Islet of Langerhans (tissue), 1 donor: ENCODE results near the gene TASP1.

Experiments used
- FAIRE-seq: peaks from one replicate; lab custom pipeline; 2011; peaks lifted over from hg19 to GRCh38; lab: Jason Lieb, UNC

TASP1 gene

DNA sequence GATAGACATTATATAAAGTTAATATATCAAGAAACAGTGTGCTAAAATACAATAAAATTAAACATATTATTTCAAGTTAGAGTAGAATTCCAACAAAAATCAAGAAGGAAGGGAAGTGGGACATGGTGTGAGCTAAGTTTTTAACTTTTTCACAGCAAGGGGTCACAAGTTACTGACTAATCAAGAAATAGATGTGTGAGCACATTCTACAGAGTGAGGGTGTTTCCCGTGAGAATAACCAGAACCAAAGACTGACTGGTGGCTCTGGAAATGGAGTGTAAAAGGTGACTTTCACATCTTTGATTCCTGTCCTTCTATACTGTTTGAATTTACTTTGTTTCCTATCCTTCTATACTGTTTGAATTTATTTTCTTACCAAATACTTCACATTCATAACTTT, 206.6 kb downstream of the TASP1 start:
- FAIRE-seq = no peak

DNA sequence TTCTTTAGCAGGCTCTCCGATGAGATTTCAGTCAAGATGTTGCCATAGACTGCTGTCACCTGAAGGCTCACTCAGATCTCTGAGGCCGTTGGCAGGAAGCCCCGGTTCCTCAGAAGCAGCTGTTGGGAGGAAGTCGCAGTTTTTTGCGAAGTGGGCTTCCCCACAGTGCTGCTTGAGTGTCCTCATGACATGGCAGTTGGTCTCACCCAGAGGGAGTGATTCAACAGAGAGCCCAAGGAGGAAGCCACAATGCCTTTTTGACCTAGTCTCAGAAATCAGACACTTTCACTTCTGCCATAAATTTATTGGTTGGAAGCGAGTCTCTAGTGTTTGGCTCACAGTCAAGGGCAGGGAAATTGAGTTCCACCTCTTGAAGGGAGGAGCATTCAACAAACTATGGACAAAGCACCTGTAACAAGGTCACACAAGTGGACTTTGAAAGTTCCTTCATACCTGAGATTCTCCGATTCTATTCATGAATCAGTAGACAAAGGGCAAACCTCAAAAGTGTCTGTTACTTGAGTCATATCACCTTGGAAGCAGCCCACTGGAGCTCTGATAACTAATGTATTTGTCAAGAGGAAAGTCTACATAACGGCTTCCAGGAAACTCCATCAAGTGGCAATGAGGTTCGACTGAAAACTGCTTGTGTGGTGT, 208.3 kb downstream of the TASP1 start:
- FAIRE-seq = no peak

DNA sequence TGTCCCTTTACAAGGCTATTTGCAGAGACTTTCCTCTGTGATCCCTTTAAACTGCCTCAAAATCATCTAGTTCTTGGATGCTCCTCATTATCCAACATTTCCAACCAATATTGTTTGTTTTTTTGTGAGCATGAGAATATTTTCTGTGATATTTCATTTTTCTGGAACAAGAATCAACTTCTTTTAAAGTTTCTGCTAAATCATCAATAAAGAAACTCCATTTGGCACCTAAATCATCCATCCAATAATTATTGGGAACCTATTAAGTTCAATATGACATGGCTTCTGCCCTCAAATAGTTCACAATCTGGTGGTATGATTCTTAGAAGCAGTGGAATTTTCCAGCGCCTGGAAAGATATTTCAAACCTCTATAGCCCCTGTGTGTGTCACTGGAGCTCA, 210.0 kb downstream of the TASP1 start:
- no peak for FAIRE-seq

DNA sequence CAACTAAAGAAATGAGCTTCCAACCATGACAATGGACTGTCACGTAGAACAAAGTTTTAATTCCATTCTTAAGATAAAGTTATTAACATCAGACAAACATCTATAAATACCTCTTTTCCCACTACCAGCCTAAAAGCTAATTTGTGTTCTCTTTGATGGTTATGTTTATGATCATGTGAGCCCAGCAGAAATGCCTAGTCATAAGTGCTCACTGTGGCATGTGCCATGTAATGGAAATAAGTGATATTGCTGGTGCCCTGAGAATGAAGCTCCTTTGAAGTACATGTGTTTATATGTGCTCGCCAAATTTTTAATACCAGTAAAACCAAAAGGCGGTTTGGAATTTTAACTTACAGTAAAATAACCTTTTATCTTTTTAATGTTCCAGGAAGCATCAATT, 211.9 kb downstream of the TASP1 start:
- FAIRE-seq = no peak

DNA sequence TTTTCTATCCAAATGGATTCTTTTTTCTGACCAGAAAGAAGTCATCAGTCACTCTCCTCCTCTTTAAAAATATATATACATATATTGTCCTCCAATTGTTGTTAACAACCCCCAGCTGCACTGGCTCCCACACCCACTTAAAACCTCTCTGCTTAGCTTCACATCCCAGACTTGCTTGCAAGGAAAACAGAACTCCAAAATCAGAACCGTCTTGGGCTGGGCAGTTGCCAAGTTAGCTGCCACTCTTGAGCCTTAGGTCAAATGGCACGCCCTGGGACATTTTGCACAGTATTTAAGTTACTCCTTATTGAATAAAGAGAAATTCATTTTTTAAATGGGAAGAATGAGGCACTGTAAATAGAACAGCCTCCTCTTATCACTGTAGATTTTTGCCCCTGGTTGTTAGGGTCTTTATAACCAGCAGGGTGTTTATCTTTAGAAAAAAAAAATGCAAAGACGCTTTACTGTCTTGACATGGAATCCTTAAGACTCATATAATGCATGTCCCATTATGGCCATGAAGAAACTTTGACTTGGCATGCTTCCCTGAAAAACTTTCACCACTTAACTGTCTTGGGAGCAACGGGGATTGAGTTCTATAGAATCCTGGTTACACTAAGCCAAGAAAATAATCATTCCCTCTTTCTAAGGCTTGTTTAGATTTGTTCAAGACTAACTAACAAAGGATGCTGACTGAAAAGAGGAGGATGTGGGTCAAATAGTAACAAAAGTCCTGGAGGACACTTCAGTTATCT, 213.2 kb downstream of the TASP1 start:
- no peak for FAIRE-seq

DNA sequence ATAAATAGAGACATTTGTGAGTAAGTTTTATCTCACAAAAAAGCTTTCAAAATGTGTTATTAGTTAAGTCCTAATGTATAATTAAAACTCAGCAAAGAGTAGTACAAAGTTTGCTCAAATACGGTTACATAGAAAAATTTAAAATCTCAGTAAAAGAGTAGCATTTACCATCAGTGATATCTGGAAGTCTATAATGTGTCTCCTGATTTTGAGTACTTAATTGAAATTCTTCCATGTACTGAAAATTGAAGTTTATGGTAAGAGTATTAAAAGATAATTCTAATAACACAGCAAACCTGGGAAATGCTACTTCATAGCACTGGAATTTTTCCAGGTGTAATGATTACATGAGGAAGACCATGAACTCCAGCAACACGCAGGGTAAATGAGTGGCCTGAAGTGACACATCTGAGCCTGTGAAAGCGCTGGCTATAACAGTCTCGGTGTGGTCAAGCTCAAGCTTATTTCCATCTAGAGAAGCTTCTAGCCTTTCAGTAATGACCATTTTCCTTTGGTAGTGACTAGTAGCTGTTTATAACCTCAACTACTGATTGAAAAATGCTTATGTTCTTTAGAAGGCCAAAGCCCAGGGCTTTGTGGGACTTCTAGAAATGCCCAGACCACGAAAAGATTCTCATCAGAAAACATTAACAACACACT, 214.4 kb downstream of the TASP1 start:
- FAIRE-seq = peak; percentile 87

DNA sequence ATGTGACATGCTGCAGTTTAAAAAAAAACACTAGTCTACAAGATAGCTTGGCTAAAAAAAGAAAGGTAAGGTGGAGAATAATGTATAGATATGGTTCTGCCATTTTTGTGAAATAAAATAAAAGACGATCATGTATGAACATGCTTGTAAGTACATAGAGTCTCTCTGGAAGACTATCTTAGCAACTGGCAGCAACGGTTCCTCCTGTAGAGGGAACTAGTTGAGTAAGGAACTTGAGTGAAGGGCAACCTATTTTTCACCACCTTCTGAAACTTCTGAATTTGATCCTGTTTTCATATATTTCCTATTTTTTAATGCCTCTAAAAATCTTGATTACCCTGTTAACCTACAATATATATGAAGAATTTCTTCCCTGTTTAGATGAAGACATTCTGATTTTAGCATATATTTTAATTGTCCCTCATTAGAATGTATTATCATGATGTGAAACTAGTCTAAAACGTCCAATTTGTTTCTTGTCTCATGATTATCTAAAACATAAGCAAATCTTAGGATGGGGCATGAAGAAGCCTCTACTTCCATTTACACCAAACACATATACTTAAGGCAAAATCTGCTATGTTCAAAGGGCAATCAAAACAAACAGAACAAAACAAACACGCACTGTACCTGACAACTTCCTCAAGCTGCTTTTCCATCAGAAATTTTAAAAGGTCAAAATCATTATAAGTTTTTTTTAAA, 215.1 kb downstream of the TASP1 start:
- no peak for FAIRE-seq

DNA sequence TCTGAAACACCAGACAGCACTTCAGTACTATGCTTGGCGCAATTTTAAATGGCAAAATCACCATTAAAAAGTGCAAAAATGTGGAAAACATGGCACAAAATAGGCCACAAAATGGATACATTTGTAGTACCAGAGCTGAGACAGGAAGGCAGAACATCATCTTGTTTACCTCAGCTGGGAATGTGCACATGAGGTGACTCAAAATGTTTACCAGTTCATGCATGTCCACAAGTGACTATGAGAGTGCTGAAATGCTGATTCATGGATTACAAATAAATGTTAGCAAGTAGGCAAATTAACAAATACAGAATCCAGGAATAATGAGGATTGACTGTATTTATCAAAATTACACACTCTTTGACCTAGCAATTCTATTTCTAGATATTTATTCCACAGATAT, 216.1 kb downstream of the TASP1 start:
- no peak for FAIRE-seq

DNA sequence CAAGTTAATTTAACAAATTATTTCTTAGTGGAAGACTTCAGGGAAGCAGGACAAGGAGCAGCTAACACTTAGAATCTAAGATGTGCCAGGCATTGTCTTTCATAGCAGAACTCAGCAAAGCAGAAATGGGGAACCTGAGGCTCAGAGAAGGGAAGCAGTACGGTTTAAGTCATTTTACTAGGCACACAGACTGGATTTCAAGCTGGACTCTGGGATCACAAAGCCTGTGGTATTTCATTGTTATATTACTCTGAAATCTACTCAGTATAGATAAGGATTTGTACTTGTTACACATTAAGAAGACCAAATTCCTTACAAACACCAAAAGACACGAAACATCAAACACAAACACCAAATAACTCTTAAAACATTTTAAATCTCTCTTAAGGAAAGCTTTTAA, 218.1 kb downstream of the TASP1 start:
- no peak for FAIRE-seq

DNA sequence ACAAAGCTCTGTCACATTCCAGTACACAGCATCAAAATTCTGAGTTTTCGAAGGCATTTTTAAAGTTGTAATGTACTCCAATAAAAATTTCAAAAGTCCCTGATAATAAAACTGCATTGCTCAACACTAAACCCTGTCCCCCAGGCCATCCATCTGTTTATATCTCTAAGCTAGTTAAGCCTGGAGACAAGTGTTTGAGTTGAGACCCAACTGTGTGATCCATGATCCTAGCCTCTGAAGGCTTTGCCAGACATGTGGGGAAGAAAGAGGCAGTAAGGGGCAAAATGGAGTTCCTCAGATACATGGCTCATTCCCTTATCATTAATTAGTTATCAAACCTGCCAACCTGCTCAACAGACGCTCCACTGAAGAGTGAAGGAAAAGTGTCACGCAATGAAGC, 219.3 kb downstream of the TASP1 start:
- no peak for FAIRE-seq

DNA sequence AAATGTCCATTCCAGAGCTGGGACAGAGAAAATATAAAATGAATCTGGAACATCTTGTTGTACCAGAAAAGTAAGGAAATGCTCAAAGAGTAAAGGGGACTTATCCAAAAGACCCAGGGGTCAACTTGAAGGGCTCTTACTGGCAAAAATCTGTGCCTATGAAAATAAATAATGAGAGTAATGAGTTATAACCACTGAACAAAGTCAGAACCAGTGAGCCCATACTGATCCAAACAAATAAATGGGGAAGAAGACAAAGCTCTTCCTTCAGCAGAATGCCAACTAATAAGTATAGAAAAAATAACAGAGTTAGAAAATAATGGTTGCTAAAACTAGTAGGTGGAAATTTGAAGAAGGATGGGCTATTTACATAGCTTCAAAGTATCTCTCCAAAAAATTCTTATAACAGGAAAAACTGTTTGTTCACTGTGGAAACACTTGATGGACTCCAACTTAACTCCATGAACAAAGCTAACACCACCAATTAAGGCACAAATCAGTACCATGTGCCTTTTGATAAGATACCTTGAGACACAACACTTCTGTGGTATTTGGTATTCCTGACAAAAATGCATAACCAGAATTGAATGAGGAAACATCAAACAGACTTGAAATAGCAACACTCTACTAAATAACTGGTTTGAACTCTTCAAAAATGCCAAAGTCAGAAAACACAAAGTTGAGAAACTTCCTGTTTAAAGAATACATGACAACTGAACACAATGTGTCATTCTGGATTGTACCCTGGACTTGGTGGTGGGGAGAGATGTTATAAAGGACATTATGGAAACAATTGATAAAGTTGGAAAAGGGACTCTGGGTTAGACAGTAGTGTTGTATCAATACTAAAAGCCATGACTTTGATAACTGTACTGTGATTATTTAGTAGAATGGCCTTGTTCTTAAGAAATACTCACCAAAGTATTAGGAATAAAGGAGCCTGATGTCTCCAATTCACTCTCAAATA, 220.2 kb downstream of the TASP1 start:
- no peak for FAIRE-seq

DNA sequence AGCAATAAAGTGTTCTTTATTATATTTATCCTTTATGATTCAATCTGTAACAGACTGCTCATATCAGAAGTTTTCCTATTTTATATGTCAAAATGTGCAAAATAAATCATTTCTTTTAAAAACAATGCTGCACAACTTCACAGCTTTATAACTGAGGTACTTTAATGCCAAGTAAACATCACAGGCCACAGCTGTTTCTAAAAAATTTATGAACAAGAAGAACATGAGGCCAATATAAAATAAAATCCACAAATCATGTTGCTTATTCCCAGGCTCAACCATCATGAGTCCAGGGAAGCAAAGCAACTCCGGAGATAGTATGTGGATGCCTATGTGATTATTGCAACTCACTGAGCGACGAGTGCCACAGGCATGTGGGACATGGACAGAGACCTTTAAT, 222.2 kb downstream of the TASP1 start:
- FAIRE-seq = no peak

DNA sequence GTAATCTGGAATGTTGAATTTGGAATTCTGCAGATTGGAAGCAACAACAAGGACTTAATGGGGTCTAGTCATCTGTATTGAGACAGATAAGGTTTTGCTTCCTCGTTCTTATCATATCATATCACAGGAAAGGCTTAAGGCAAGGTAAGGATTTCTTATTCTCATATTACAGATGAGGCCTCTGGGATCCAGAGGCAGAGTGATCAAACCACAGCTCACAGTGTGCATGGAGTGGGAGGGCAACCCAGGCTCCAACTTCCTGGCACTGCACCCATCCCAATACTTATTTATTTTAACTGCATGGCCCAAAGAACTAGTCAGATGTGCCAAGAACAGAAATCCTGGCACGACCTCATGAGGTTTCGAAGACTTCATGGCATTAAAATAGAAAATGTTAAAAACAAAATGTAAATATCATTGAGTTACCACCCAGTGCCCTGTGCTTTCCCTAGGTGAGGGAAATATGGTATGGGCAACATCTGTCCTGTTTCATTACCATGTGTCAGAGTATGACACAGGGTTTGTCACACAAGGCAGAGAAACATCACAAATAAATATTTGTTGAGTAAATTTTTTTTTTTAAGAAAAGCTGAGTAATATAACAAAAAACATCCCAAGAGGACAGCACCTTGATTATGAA, 225.8 kb downstream of the TASP1 start:
- no peak for FAIRE-seq

DNA sequence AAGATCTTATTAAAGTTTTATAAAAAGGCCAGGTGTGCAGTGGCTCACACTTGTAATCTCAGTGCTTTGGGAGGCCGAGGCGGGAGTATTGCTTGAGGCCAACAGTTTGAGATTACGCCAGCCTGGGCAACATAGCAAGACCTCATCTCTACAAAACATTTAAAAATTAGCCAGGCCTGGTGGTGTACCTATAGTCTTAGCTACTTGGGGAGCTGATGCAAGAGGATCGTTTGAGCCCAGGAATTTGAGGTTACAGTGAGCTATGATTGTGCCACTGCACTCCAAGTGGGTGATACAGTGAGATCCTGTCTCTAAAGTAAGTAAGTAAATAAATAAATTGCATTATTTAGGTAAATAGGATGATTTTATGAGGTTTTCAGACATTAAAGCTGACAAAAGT, 234.4 kb downstream of the TASP1 start:
- FAIRE-seq = no peak

DNA sequence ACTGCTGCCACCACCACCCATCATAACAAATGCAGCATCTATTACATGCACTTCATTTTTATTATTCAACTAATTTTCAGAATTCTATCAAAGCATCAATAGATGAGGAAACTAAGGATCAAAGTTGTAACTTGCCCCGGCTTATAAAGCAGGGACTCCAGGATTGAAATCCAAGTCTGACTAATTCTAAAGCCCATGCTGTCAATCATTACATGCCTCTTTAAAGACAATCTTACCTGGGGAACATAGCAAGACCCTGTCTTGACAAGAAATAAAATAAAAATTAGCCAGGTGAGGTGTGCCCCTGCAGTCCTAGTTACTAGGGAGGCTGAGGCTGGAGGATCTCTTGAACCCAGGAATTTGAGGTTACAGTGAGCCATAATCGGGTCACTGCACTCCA, 235.3 kb downstream of the TASP1 start:
- FAIRE-seq = no peak

DNA sequence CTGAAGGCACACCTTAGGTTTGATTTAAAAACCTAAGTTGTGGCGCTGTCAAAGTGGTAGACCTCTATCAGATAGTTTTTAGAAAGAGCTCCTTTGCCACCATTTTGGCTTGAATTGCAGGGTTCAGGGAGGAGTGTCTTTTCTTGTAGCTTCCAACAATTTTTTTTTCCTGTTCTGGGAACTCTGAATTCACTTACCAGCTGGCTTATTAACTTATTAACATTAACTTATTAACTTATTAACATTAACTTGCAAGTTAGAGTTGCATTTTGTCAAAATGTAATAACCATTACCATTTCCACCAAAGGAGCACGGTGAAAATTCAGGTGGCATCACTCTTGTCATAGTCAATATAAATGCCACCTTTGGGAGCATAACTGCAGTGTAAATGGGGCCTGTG, 235.7 kb downstream of the TASP1 start:
- no peak for FAIRE-seq

DNA sequence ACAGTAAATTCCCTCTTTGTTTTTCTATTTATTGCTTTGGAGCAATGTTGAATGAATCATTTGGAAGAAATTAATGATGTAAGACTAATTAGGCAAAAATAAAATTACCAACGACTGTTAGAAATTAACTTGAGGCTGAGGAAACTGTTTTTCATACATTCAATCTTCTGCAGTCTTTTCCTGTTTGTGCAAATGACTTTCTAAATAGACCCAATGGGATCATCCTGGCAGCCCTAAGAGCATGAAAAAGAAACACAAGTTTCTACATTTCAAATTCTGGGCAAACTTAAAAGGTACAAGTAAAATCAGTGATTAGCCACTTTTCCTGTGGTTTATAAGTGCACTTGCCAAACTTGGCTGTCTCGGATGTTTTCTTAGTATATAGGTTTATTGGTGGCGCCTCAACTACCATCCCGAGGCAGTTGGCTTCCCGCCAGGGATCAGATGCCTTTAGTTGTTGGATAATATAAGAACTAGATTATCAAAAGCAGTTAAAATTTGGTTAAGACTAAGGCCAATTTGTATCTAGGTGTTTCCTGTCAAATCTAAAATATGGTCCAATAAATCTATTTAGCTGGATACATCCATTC, 236.5 kb downstream of the TASP1 start:
- no peak for FAIRE-seq

DNA sequence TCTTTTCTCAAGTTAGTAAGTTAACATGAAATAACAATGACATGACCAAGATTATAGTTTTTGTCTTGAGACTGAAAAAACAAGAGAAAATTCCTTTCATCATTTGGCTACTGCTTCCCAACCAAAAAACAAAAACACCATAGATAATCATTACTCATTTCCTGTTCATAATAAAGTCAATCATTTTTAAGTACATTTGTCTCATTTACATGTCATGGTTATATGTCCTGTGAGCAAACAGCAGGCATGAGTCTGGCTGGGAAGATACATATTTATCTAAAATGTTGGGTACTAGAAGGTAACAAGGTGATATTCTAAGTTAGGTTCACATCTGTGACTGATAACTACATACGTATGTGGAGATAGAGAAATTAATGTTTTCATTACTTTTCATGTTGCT, 237.1 kb downstream of the TASP1 start:
- no peak for FAIRE-seq

DNA sequence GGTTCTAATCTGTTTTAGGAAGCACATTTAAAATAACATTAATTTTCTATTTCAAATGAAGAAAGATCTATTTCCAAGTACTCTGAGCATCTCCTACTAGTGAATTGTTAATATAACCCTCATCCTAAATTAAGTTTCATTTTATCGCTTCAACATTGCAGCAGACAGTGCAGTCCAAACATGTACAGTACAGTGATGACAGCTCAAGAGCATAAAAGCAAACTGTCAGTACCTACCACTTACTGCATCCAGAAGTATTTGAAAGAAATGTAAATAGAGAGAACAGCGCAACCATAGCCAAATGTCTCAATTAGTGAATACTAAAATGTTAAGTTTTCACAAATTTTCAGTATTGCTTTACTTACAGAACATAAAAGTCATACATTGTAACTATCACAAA, 238.3 kb downstream of the TASP1 start:
- no peak for FAIRE-seq

DNA sequence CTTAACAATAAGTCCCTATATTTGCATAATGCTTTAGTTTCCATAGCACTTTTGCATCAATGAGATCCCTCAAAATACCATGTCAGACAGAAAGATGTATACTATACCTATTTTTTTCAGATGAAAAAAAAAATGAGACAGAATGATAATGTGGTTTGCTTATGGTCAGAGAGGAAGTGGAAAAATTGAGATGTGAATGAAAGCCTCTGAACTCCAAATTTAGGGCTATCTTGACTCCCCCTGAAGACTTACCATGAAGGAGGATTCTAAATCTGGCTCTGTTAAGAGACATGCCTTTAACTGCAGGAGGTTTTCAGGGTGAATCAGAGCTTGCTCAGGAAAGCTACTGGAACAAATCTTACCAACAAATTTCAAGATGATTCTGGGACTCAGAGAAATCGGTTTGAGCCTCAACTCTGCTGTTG, 241.4 kb downstream of the TASP1 start:
- FAIRE-seq = no peak

DNA sequence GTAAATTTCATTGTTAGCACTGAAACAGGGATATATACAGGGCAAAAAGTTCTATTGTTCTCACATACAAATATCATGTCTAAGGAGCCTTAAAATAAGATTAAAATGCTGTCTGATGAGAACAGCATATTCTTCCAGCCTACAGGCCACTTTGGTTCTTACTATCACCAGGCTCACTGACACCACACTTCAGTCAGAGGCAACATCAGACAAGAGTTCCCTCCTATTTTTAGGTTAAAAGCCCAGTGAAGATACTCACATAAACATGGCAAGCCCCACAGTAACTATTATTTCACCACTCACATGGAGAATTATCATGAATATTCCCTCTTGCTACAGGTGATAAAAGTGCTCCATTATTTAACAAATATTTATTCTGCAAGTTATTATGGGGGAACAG, 241.9 kb downstream of the TASP1 start:
- no peak for FAIRE-seq
